HL-60/S4 (cell line): ENCODE data around the gene AFG3L2.
"Not testable (repeated sequence)": the region's sequence is repeated elsewhere in the genome, so short reads cannot be mapped to it uniquely, and the experiment has no call there.

Source experiments
- in situ Hi-C: fragments of 300-500 bp; cut with MboI; formaldehyde crosslinking; loops from 2 replicates; pipeline ENCODE4 v1.14.3; 2022; ENCODE audit warnings: low sequenced_read_pairs

The AFG3L2 gene

GRCh38 chr18:12376754-12377555 lies at the start of gene AFG3L2:
TSS of gene AFG3L2 (minus strand) at chr18:12377227. CDS start at chr18:12377082, 145 bp downstream.
- in situ Hi-C loops: loop anchor here (25.0 kb wide), 1 partner anchor 560 kb away; the partner anchor contains the start of gene SEH1L

DNA sequence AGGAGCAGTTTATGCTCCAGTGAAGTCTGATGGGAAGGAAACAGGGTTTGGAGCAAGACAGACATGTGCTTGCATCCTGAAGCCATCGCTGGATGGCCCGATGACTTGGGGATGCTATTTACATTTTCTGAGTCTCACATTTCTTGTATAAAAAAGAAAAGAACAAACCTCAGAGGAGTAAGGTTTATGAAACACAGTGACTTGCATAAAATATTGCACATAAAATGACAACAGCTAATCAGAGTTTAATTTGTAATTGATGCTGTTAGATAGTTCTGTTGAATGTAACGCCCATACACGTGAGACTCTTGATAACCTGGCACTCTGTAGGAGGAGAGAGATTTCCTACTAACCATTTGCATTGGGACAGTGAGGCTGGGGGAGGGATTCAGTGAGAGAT lies 47.2 kb upstream of the AFG3L2 start:
- in situ Hi-C loops: no loop called here

GRCh38 chr18:12423820-12424219 lies 46.8 kb upstream of the AFG3L2 start:
- in situ Hi-C loops: no loop called here

DNA sequence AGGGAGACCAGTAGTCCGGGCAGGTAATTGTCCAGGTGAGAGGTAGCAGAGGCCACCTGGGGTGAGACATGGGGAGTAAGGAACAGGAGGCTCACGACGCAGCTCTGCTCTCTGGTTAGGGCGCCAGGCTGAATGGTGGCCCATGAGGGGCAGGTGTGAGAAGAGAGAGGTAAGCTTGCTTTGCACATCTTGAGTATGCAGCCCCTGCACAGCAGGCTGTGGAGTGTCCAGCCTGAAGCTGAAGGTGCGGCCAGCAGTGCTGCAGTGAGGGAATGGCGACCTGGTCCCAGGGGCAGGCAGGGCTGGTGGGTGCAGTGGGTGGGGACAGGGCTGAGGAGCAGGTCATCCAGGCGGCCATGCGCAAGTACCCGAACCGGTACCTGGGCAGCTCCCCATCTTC lies 46.4 kb upstream of the AFG3L2 start:
- in situ Hi-C loops: no loop called here

DNA sequence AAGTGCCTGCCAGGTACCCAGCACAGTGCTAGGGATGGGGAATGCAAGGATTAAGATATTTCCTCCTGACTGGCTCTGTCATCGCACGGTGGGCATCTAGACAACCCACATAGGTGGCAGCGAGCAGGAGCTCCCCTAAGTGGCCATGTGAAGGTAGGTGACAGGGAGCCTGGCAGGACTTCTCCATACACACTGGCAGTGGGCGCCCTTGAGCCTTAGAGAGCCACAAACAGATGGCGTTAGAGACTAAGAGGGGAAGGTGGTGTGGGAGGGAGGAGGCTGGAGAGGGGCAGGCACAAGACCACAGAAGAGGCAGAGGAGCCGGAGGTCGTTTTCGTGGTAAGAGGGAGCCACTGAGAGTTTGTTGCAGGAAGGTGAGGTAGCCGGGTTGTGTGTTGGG lies 45.9 kb upstream of the AFG3L2 start:
- in situ Hi-C loops: no loop called here

- in situ Hi-C loops: no loop called here
Observed at GRCh38 chr18:12421732-12422131, 44.7 kb upstream of the AFG3L2 start.

- in situ Hi-C loops: no loop called here
Observed at GRCh38 chr18:12420821-12421421, 43.9 kb upstream of the AFG3L2 start.

DNA sequence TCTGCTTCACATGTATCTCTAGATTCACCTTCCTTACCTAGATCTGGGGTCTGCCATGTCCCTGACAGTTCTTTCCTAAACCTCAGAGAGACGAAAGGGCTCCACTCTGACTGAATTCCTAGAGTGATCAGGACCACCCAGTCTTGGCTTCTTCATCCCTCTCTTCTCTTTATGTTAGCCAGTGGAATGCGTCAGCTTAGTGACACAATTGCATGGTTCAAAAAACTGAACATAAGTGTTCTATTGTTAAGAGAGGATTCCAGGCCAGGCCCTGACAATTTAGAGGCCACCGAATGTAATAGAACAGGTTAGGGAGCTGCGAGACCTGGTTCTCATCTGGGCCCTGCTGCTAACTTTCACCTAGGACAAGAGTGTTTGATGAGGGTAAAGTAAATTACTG lies 40.7 kb upstream of the AFG3L2 start:
- in situ Hi-C loops: no loop called here

GRCh38 chr18:12416098-12416729 lies 39.2 kb upstream of the AFG3L2 start:
- in situ Hi-C loops: no loop called here

GRCh38 chr18:12411456-12411855 lies 34.4 kb upstream of the AFG3L2 start:
- in situ Hi-C loops: no loop called here

DNA sequence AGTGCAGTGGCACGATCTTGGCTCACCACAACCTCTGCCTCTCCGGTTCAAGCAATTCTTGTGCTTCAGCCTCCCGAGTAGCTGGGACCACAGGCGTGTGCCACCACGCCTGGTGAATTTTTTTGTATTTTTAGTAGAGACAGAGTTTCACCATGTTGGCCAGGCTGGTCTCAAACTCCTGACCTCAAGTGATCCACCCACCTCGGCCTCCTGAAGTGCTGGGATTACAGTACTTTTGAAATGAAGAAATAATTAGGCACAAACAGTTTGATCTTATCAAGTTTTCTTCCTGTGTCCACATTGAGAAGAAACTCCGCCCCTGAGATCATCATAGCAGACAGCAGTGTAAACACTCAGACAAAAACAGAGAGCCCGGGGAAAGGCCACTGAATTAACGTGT lies 33.7 kb upstream of the AFG3L2 start:
- in situ Hi-C loops: not testable (repeated sequence)

GRCh38 chr18:12410081-12410481 lies 33.1 kb upstream of the AFG3L2 start:
- in situ Hi-C loops: no loop called here

DNA sequence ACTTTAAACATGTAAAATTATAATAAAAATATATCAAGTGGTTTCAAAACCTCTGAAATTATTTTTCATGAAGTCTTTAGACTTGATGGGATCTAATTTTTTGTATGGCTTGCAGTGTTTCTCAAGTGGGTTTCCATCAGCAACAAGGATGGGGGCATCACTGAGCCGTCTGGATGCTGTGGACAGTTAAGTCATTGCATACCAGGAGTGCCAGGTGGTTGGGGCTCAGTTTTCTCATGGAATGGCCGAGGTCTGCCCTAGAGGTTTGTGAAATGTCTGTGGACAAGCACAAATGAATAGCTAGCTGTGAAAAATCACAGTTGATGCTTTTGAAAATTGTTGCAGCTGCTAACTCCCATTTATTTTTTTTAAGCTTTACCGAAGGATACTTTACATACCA lies 32.4 kb upstream of the AFG3L2 start:
- in situ Hi-C loops: no loop called here

DNA sequence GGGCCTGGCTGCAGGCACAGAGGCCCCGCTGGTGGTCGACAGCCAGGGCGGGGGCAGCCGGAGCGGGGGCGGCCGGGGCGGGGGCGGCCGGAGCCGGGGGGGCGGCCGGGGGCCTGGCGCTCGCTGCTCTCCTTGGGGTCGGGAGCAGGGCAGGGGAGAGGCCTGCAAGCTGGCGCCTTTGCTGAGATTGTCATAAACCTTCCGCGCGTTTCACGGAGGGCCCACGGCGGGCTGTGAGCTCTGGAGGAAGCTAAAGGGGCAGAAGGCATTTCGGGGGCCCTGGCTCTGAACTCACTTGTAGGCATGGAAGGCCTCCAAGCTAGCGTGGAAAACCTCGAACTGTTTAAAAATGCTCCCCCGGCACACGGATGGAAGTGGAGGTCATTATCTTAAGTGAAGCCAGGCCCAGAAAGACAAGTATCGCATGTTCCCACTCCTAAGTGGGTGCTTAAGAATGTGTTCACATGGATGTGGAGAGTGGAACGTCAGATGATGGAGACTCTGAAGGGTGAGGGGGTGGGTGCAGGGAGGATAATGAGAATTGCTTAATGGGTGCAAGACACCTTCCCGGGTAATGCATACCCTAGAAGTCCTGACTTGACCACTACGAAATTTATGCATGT lies 31.3 kb upstream of the AFG3L2 start:
- in situ Hi-C loops: no loop called here

GRCh38 chr18:12406371-12407111 lies 29.5 kb upstream of the AFG3L2 start:
- in situ Hi-C loops: no loop called here

- in situ Hi-C loops: no loop called here
Observed at GRCh38 chr18:12405066-12405465, 28.0 kb upstream of the AFG3L2 start.

DNA sequence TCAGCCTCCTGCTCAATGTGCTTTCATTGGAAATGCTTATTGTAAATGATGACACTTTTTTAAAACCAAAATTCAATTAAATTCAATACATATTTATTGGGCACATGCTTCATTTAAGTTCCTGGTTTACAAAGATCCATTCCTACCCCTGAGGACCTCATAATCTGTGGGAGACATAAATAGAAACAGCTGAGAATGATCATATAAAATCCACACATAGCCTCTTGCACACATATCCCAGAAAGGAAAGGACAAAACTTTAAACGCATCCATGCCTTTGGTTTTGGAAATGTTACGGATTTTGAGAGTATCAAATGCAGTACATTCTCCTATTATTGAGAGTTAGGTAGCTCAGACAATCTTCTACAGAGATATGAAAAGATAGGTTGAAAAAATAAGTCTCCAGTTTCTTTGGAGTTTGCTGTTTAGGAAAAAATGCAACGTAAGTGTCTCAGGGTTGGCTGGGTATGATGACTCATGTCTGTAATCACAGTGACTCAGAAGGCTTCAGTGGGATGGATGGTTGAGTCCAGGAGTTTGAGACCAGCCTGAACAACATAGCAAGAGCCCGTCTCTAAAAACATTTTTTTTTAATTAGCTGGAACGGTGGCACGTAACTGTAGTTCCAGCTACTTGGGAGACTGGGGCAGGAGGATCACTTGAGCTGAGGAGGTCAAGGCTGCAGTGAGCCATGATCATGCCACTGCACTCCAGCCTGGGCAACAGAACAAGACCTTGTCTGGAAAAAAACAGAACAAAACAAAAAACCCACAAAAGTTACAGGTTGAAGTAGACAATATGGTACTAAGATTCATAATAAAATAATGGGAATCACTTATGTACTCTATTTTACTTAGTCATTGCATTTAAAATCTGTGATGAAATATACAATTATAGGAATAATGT lies 26.8 kb upstream of the AFG3L2 start:
- in situ Hi-C loops: no loop called here

DNA sequence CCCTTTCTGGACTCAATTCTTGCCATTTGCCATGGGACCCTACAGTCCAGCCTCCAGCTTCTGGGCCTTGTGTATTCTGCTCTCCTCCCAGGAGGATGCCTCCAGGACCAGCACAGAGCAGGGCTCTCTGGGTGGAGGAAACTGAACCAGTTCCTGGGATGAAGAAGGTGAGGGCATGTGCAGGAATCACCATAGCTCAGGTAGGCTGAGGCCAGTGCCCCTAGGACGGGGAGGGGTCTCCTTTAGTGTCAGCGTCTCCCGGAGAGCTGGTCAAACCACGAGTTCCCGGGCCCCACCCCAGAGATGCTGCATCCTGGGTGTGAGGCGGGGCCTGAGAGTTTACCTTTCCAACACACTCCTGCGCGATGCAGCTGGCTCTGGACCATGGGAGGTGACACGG lies 24.9 kb upstream of the AFG3L2 start:
- in situ Hi-C loops: no loop called here

- in situ Hi-C loops: loop anchor here (25.0 kb wide), 1 partner anchor 538 kb away; the partner anchor contains the start of gene SEH1L
Observed at GRCh38 chr18:12399231-12399630, 22.2 kb upstream of the AFG3L2 start.

- in situ Hi-C loops: loop anchor here (25.0 kb wide), 1 partner anchor 539 kb away; the partner anchor contains the start of gene SEH1L
Observed at GRCh38 chr18:12398625-12399024, 21.6 kb upstream of the AFG3L2 start.
